Ishikawa (cell line): ENCODE results near the gene AKAP8L.

ENCODE experiments used
- CEBPB ChIP-seq: IDR thresholded peaks from 2 replicates; pipeline ENCODE4 v1.6.1; 2012
- CREB1 ChIP-seq: IDR thresholded peaks from 2 replicates; pipeline ENCODE4 v1.6.1; 2012; ENCODE audit warnings: low read depth
- EGR1 ChIP-seq: IDR thresholded peaks from 2 replicates; pipeline ENCODE4 v1.6.1; 2012
- EP300 ChIP-seq: IDR thresholded peaks from 2 replicates; pipeline ENCODE4 v1.6.1; 2012; ENCODE audit warnings: borderline replicate concordance
- FOXM1 ChIP-seq: IDR thresholded peaks from 2 replicates; pipeline ENCODE4 v1.6.1; 2012; ENCODE audit warnings: low read depth, borderline replicate concordance
- MAX ChIP-seq: IDR thresholded peaks from 2 replicates; pipeline ENCODE4 v1.6.1; 2012
- NFIC ChIP-seq: IDR thresholded peaks from 2 replicates; pipeline ENCODE4 v1.6.1; 2012
- RAD21 ChIP-seq: IDR thresholded peaks from 2 replicates; pipeline ENCODE4 v1.6.1; 2012; ENCODE audit warnings: low read depth
- TAF1 ChIP-seq: IDR thresholded peaks from 2 replicates; pipeline ENCODE4 v1.6.1; 2012; ENCODE audit warnings: low read depth, mild to moderate bottlenecking
- TCF12 ChIP-seq: IDR thresholded peaks from 2 replicates; pipeline ENCODE4 v1.6.1; 2012; ENCODE audit warnings: low read depth
- TEAD4 ChIP-seq: IDR thresholded peaks from 2 replicates; pipeline ENCODE4 v1.6.1; 2012
- USF1 ChIP-seq: IDR thresholded peaks from 2 replicates; pipeline ENCODE4 v1.6.1; 2012
- YY1 ChIP-seq: IDR thresholded peaks from 2 replicates; pipeline ENCODE4 v1.6.1; 2012; ENCODE audit warnings: low read depth
- ZBTB7A ChIP-seq: IDR thresholded peaks from 2 replicates; pipeline ENCODE4 v1.6.1; 2012; ENCODE audit warnings: low read depth
- TF ChIP-seq, protein P1 (sequence below): IDR thresholded peaks from 2 replicates; pipeline ENCODE4 v1.6.1; 2012; ENCODE audit warnings: low read depth, mild to moderate bottlenecking

The AKAP8L gene

DNA sequence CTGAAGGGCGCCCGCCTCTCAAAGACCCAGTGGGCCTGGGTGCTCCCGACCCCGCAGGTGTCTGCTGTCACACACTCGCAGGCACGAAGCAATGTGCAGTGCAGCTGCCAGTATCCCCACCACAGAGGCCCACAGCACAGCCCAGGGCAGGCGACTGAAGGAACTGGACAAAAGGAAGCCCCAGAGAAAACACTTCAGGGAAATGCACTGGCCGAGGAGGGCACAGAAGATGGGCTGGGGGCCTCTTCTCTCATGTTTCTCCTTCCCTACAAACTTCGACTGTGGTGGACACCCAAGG lies 49.2 kb downstream of the AKAP8L start:
- TF ChIP-seq USF1 (no peak), TEAD4 (no peak), MAX (no peak), CREB1 (no peak), FOXM1 (no peak), TAF1 (no peak), ZBTB7A (no peak), YY1 (no peak), RAD21 (no peak), NFIC (no peak), EP300 (no peak), EGR1 (no peak), TCF12 (no peak), CEBPB (no peak)
- TF ChIP-seq, protein P1, sequence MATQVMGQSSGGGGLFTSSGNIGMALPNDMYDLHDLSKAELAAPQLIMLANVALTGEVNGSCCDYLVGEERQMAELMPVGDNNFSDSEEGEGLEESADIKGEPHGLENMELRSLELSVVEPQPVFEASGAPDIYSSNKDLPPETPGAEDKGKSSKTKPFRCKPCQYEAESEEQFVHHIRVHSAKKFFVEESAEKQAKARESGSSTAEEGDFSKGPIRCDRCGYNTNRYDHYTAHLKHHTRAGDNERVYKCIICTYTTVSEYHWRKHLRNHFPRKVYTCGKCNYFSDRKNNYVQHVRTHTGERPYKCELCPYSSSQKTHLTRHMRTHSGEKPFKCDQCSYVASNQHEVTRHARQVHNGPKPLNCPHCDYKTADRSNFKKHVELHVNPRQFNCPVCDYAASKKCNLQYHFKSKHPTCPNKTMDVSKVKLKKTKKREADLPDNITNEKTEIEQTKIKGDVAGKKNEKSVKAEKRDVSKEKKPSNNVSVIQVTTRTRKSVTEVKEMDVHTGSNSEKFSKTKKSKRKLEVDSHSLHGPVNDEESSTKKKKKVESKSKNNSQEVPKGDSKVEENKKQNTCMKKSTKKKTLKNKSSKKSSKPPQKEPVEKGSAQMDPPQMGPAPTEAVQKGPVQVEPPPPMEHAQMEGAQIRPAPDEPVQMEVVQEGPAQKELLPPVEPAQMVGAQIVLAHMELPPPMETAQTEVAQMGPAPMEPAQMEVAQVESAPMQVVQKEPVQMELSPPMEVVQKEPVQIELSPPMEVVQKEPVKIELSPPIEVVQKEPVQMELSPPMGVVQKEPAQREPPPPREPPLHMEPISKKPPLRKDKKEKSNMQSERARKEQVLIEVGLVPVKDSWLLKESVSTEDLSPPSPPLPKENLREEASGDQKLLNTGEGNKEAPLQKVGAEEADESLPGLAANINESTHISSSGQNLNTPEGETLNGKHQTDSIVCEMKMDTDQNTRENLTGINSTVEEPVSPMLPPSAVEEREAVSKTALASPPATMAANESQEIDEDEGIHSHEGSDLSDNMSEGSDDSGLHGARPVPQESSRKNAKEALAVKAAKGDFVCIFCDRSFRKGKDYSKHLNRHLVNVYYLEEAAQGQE: no peak

DNA sequence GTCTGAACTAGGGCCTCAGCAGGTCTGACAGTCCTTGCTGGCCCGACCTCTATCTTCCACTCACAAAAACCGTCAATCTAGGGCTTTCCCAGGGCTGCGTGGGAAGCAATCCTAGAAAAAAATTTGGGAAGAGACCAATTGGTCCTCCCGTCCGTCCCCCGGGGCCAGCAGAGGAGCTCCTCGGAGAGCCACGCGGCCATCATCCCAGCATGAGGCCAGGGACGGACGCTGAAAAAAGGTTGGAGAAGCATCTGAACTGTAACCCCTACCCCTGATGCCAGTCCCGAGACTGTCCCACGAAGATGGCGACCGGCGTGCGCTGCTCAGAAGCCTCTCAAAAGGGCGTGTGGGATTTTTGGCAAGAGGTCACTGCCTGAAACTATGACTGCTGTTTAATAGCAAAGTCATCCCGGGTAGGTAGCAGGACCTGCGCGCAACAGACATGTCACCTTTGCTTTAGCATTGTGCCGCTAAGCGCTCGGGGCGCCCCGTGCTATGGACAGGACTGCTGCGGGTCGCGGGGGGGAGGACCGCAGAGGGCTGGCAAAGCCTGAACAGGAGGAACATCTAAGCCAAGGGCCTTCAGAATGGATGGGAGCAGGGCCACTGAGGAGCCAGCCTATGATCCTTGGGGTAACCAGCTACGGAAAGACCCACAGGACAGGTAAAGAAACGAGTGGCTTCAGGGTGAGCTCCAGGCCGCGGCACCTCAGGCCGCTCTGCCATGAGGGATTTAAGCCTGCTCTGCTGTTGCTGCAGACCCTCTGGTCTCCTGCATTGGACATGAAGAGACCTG lies 49.8 kb downstream of the AKAP8L start:
- TF ChIP-seq CREB1 (no peak), TCF12 (no peak)

GRCh38 chr19:15368051-15368632 lies 50.6 kb downstream of the AKAP8L start:
- TF ChIP-seq TEAD4 (no peak), TCF12 (no peak), TAF1 (no peak), ZBTB7A (no peak), FOXM1 (no peak), CEBPB (no peak), YY1 (no peak), NFIC (no peak), MAX (no peak), RAD21 (no peak), USF1 (no peak), EP300 (no peak), CREB1 (no peak)
- TF ChIP-seq, protein P1: no peak

DNA sequence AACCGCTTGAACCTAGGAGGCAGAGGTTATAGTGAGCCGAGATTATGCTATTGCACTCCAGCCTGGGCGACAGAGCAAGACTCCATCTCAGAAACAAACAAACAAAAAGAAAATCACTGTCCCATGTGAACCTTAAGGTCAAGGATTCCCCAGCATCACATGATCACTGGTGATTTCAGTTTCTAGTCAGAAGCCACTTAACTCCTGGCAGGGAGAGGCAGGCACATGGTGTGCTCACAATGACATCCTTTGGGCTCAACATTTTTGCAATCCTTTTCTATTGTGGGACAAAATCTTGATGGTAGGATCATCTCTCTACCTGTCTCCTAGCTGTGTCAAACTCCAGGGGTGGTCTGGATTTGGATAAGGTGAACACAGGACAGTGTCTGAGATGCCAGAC lies 51.3 kb downstream of the AKAP8L start:
- TF ChIP-seq, protein P1: no peak
- TF ChIP-seq YY1 (no peak), CREB1 (no peak), EGR1 (no peak), NFIC (no peak), USF1 (no peak), TAF1 (no peak), FOXM1 (no peak), EP300 (no peak), CEBPB (no peak), RAD21 (no peak)
